OCI-LY1 (cell line): ENCODE data around the gene ME3.

Experiments
- H2AFZ ChIP-seq: fragments of 200-600 bp; sonication (generic), shearing (Covaris generic); 2 replicates; pipeline ENCODE4 v1.6.0; 2014; ENCODE audit warnings: antibody characterized with exemption, mild to moderate bottlenecking, low read length
- H3F3A ChIP-seq: fragments of 200-600 bp; sonication (generic), shearing (Covaris generic); 2 replicates; pipeline ENCODE4 v1.6.0; 2014; ENCODE audit warnings: mild to moderate bottlenecking, antibody characterized with exemption, low read length, moderate library complexity; ENCODE audit not compliant: insufficient read depth
- H3K27ac ChIP-seq: fragments of 200-600 bp; sonication (generic); 2 replicates; pipeline ENCODE4 v1.5.1; 2014; ENCODE audit warnings: low read length, mixed run types, mild to moderate bottlenecking, low read depth; ENCODE audit not compliant: poor library complexity, severe bottlenecking
- H3K27me3 ChIP-seq: fragments of 200-600 bp; sonication (generic); 2 replicates; pipeline ENCODE4 v1.6.0; 2014; ENCODE audit warnings: antibody characterized with exemption, mild to moderate bottlenecking, low read length, moderate library complexity; ENCODE audit not compliant: insufficient read depth
- H3K36me3 ChIP-seq: fragments of 200-600 bp; sonication (generic); 2 replicates; pipeline ENCODE4 v1.6.1; 2014; ENCODE audit warnings: mild to moderate bottlenecking, antibody characterized with exemption, low read length, moderate library complexity, mixed read lengths; ENCODE audit not compliant: insufficient read depth
- H3K4me1 ChIP-seq: fragments of 200-600 bp; sonication (generic); 2 replicates; pipeline ENCODE4 v1.5.1; 2014; ENCODE audit warnings: mild to moderate bottlenecking, low read length, moderate library complexity; ENCODE audit not compliant: insufficient read depth, severe bottlenecking
- H3K4me2 ChIP-seq: fragments of 200-600 bp; sonication (generic), shearing (Covaris generic); 2 replicates; pipeline ENCODE4 v1.6.1; 2014; ENCODE audit warnings: low read length
- H3K4me3 ChIP-seq: fragments of 200-600 bp; sonication (generic); 2 replicates; pipeline ENCODE4 v1.5.1; 2014; ENCODE audit warnings: low read length, low read depth, mild to moderate bottlenecking, mixed read lengths; ENCODE audit not compliant: poor library complexity, severe bottlenecking
- H3K79me2 ChIP-seq: fragments of 200-600 bp; shearing (Covaris generic); 2 replicates; pipeline ENCODE4 v1.6.1; 2016; ENCODE audit warnings: mixed run types, low read length, mixed read lengths; ENCODE audit not compliant: insufficient read depth
- H3K9ac ChIP-seq: fragments of 200-600 bp; sonication (generic), shearing (Covaris generic); 2 replicates; pipeline ENCODE4 v1.6.1; 2014; ENCODE audit warnings: mild to moderate bottlenecking, low read length, mixed read lengths
- H3K9me2 ChIP-seq: fragments of 200-600 bp; sonication (generic), shearing (Covaris generic); 2 replicates; pipeline ENCODE4 v1.6.1; 2014; ENCODE audit warnings: low read depth, mild to moderate bottlenecking, low read length, mixed read lengths
- H3K9me3 ChIP-seq: fragments of 200-600 bp; shearing (Covaris generic); 2 replicates; pipeline ENCODE4 v1.6.1; 2014; ENCODE audit warnings: low read length, mixed read lengths
- H4K20me1 ChIP-seq: fragments of 200-600 bp; sonication (generic), shearing (Covaris generic); 2 replicates; pipeline ENCODE4 v1.6.0; 2016; ENCODE audit warnings: mild to moderate bottlenecking, low read length; ENCODE audit not compliant: insufficient read depth
- CTCF ChIP-seq: fragments of 200-600 bp; sonication (generic), shearing (Covaris generic); IDR thresholded peaks from 2 replicates; pipeline ENCODE4 v1.5.1; 2017; ENCODE audit warnings: mild to moderate bottlenecking, antibody characterized with exemption, low read length, moderate library complexity, mixed read lengths
- EZH2 ChIP-seq: fragments of 200-600 bp; sonication (generic), shearing (Covaris generic); IDR thresholded peaks from 2 replicates; pipeline ENCODE4 v1.8.0; 2017; ENCODE audit warnings: borderline replicate concordance, mixed run types, mild to moderate bottlenecking, antibody characterized with exemption, low read length, moderate library complexity, mixed read lengths

Gene ME3

GRCh38 chr11:86717817-86718501 is 45.5 kb upstream of the ME3 start:
- Histone ChIP-seq H3K9me3 (no peaks in the 10 kb centered on the region), H3K27ac (no peak overlapping the region), H3K4me2 (no peak overlapping the region), H3K36me3 (no peaks in the 10 kb centered on the region), H3K9ac (no peak overlapping the region), H3K9me2 (no peaks in the 10 kb centered on the region), H3K27me3 (no peaks in the 10 kb centered on the region), H3F3A (no peaks in the 10 kb centered on the region), H4K20me1 (no peaks in the 10 kb centered on the region), H3K79me2 (no peaks in the 10 kb centered on the region), H3K4me3 (no peak overlapping the region), H3K4me1 (no peaks in the 10 kb centered on the region), H2AFZ (no peak overlapping the region)
- no peak for TF ChIP-seq EZH2
- TF ChIP-seq CTCF: no peak

- H2AFZ ChIP-seq: no peak overlapping the region
Measured at GRCh38 chr11:86715611-86716010, 43.2 kb upstream of the ME3 start.

GRCh38 chr11:86713552-86713951 is 41.1 kb upstream of the ME3 start:
- Histone ChIP-seq H3K27ac (no peak overlapping the region), H3K4me3 (no peak overlapping the region), H3K9ac (no peak overlapping the region), H3K4me1 (no peaks in the 10 kb centered on the region), H3K9me3 (no peaks in the 10 kb centered on the region), H3K79me2 (no peaks in the 10 kb centered on the region), H4K20me1 (no peaks in the 10 kb centered on the region), H3K4me2 (no peak overlapping the region), H3F3A (no peaks in the 10 kb centered on the region), H2AFZ (no peak overlapping the region), H3K36me3 (no peaks in the 10 kb centered on the region), H3K9me2 (no peaks in the 10 kb centered on the region), H3K27me3 (no peaks in the 10 kb centered on the region)
- TF ChIP-seq CTCF (no peak), EZH2 (no peak)

More at GRCh38 chr11:86715611-86716010, 43.2 kb upstream of the ME3 start:
- Histone ChIP-seq H3K4me1 (no peaks in the 10 kb centered on the region), H3K9ac (no peak overlapping the region), H3K36me3 (no peaks in the 10 kb centered on the region), H3K27ac (no peak overlapping the region), H3K27me3 (no peaks in the 10 kb centered on the region), H3K4me2 (no peak overlapping the region), H3K9me2 (no peaks in the 10 kb centered on the region), H3K79me2 (no peaks in the 10 kb centered on the region), H3F3A (no peaks in the 10 kb centered on the region), H3K9me3 (no peaks in the 10 kb centered on the region), H3K4me3 (no peak overlapping the region), H4K20me1 (no peaks in the 10 kb centered on the region)
- no peak for TF ChIP-seq EZH2
- no peak for TF ChIP-seq CTCF
